Measurements from ENCODE around the gene SLC35F3.

SLC35F3 gene

DNA sequence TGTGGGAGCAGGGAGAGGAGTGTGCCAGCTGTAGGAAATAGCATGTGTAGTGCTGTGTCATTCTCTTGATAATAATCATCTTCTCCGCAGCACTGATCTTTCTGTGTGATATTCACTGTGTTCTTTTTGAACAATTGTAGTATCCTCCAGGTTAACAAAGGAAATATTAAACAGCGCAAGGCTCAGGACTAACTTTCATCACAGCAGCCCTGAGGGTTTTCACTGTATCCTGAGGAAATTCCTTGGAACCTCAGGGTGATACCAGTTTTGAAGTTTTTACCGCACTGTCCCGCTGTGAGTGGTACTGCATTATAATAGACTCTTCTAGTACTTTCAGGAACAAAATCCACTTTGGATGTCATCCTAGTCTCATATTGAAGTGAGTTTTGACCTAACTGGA, 240.4 kb downstream of the SLC35F3 start:
- no peaks in the 10 kb centered on the region for H3K9me2 ChIP-seq (replicated peaks; ENCODE audit: insufficient read depth, low read length)
- no peaks in the 10 kb centered on the region for H3K79me2 ChIP-seq (ENCODE audit: insufficient read depth, low read length)
- H3K9ac ChIP-seq (ENCODE audit: low read length), result no peak overlapping the region
- no peak overlapping the region for H3K4me3 ChIP-seq (ENCODE audit: insufficient read depth, low read length, poor library complexity, severe bottlenecking)
- no peaks in the 10 kb centered on the region for H3K36me3 ChIP-seq (ENCODE audit: low read length)
- H3F3A ChIP-seq (ENCODE audit: insufficient read depth), result no peaks in the 10 kb centered on the region
- H3K27ac ChIP-seq (ENCODE audit: low read depth, low read length), result no peak overlapping the region
- no peaks in the 10 kb centered on the region for H4K20me1 ChIP-seq (ENCODE audit: low read depth, low read length)
- H3K27me3 ChIP-seq (ENCODE audit: low read length), result no peaks in the 10 kb centered on the region
- TF ChIP-seq CTCF (IDR thresholded peaks at IDR 0.05; ENCODE audit: insufficient read depth, low read length, poor library complexity, severe bottlenecking) (no peak), EZH2phosphoT487 (conservative IDR thresholded peaks at IDR 0.05; ENCODE audit: low read length) (no peak)
- no peak overlapping the region for H3K4me2 ChIP-seq (ENCODE audit: low read depth, low read length, poor library complexity, severe bottlenecking)
- H2AFZ ChIP-seq (ENCODE audit: low read depth, low read length, severe bottlenecking), result no peak overlapping the region
- H3K9me3 ChIP-seq (ENCODE audit: insufficient read depth, low read length), result peaks cover 4% of the 10 kb centered on the region; the same call in 1 of the 2 replicates

- TF ChIP-seq CTCF (IDR thresholded peaks at IDR 0.05; ENCODE audit: insufficient read depth, low read length, poor library complexity, severe bottlenecking), result no peak
- no peak for TF ChIP-seq EZH2phosphoT487 (conservative IDR thresholded peaks at IDR 0.05; ENCODE audit: low read length)
- no peak overlapping the region for H3K4me3 ChIP-seq (ENCODE audit: insufficient read depth, low read length, poor library complexity, severe bottlenecking)
- no peak overlapping the region for H3K27ac ChIP-seq (ENCODE audit: low read depth, low read length)
- no peaks in the 10 kb centered on the region for H3K27me3 ChIP-seq (ENCODE audit: low read length)
- no peaks in the 10 kb centered on the region for H3K79me2 ChIP-seq (ENCODE audit: insufficient read depth, low read length)
- H3K4me2 ChIP-seq (ENCODE audit: low read depth, low read length, poor library complexity, severe bottlenecking), result no peak overlapping the region
- H2AFZ ChIP-seq (ENCODE audit: low read depth, low read length, severe bottlenecking), result no peak overlapping the region
- no peaks in the 10 kb centered on the region for H4K20me1 ChIP-seq (ENCODE audit: low read depth, low read length)
- no peaks in the 10 kb centered on the region for H3K9me2 ChIP-seq (replicated peaks; ENCODE audit: insufficient read depth, low read length)
- H3K36me3 ChIP-seq (ENCODE audit: low read length), result no peaks in the 10 kb centered on the region
- H3F3A ChIP-seq (ENCODE audit: insufficient read depth), result no peaks in the 10 kb centered on the region
- peaks cover 4% of the 10 kb centered on the region; the same call in 1 of the 2 replicates for H3K9me3 ChIP-seq (ENCODE audit: insufficient read depth, low read length)
- no peak overlapping the region for H3K9ac ChIP-seq (ENCODE audit: low read length)
Measured at GRCh38 chr1:234148350-234148749, 243.9 kb downstream of the SLC35F3 start.

- Histone ChIP-seq H4K20me1 (ENCODE audit: low read depth, low read length) (no peaks in the 10 kb centered on the region), H2AFZ (ENCODE audit: low read depth, low read length, severe bottlenecking) (no peak overlapping the region), H3K36me3 (ENCODE audit: low read length) (no peaks in the 10 kb centered on the region), H3K79me2 (ENCODE audit: insufficient read depth, low read length) (no peaks in the 10 kb centered on the region), H3K9me2 (replicated peaks; ENCODE audit: insufficient read depth, low read length) (no peaks in the 10 kb centered on the region), H3K27ac (ENCODE audit: low read depth, low read length) (no peak overlapping the region), H3F3A (ENCODE audit: insufficient read depth) (no peaks in the 10 kb centered on the region), H3K9me3 (ENCODE audit: insufficient read depth, low read length) (peaks cover 4% of the 10 kb centered on the region; the same call in 1 of the 2 replicates), H3K27me3 (ENCODE audit: low read length) (no peaks in the 10 kb centered on the region), H3K9ac (ENCODE audit: low read length) (no peak overlapping the region), H3K4me3 (ENCODE audit: insufficient read depth, low read length, poor library complexity, severe bottlenecking) (no peak overlapping the region), H3K4me2 (ENCODE audit: low read depth, low read length, poor library complexity, severe bottlenecking) (no peak overlapping the region)
- TF ChIP-seq EZH2phosphoT487 (conservative IDR thresholded peaks at IDR 0.05; ENCODE audit: low read length) (no peak), CTCF (IDR thresholded peaks at IDR 0.05; ENCODE audit: insufficient read depth, low read length, poor library complexity, severe bottlenecking) (no peak)
Measured at GRCh38 chr1:234148816-234149215, 244.3 kb downstream of the SLC35F3 start.
